ENCODE results near the gene UBR7.

The UBR7 gene

GRCh38 chr14:93266127-93266526, 59.1 kb downstream of the UBR7 start:
- DNase-seq: no peak

GRCh38 chr14:93267149-93267711, 60.2 kb downstream of the UBR7 start:
- DNase-seq: no peak

GRCh38 chr14:93268406-93268805, 61.4 kb downstream of the UBR7 start:
- DNase-seq: no peak

- DNase-seq: no peak
Observed at GRCh38 chr14:93269341-93270068, 62.4 kb downstream of the UBR7 start.

- DNase-seq: no peak
Observed at GRCh38 chr14:93271111-93271510, 64.1 kb downstream of the UBR7 start.

- DNase-seq: no peak
Observed at GRCh38 chr14:93274055-93274806, 67.2 kb downstream of the UBR7 start.

GRCh38 chr14:93276031-93276716, 69.1 kb downstream of the UBR7 start:
- DNase-seq: no peak
